B cell (primary cell): ENCODE results near the gene HOXA5. TPM values are rescaled to one million over a fixed set of nuclear protein-coding genes. Genes with fewer than 3 reads are reported as not detected.

Source experiments
- ATAC-seq: fragments of 200-7000 bp; cut with Tn5 transposase; one replicate; pipeline ENCODE4 v1.10.0; 2021; ENCODE audit warnings: low read depth, mild to moderate bottlenecking, moderate number of reproducible peaks, moderate library complexity
- CTCF ChIA-PET: fragments of 350-600 bp; sonication (Branson Sonifier 250); formaldehyde crosslinking; loops from one replicate; lab custom pipeline; 2021; ENCODE audit warnings: antibody characterized with exemption, inconsistent platforms; lab: Charles Lee
- POLR2A ChIA-PET: fragments of 350-600 bp; sonication (Branson Sonifier 250); formaldehyde crosslinking; loops from one replicate; lab custom pipeline; 2021; ENCODE audit warnings: antibody characterized with exemption; lab: Charles Lee
- DNase-seq: peaks from one replicate; pipeline ENCODE4 v3.0.0; 2013
- H2AFZ ChIP-seq: 2 replicates; pipeline ENCODE4 v1.6.1; 2012; ENCODE audit warnings: mild to moderate bottlenecking, low read depth, low read length; ENCODE audit not compliant: insufficient read depth, poor library complexity, severe bottlenecking
- H3K27ac ChIP-seq, 2 donors: 1 replicate in 1 of 2; 2 replicates in 1 of 2; pipeline ENCODE4 v1.5.1; 2012 to 2013; ENCODE audit warnings: low read length in 2 of 2, mild to moderate bottlenecking in 2 of 2, moderate library complexity in 1 of 2
- H3K27me3 ChIP-seq, 4 experiments: fragments of 200-600 bp in 1 of 4; sonication (generic) in 1 of 4; replicated peaks in 1 of 4; 1 replicate in 2 of 4; 2 replicates in 2 of 4; pipeline versions ENCODE4 v1.6.1 to v1.7.0; 2013 to 2016; ENCODE audit warnings: low read length in 3 of 4, mild to moderate bottlenecking in 2 of 4, mixed read lengths in 1 of 4, moderate library complexity in 1 of 4; ENCODE audit not compliant: insufficient read depth in 4 of 4, control insufficient read depth in 3 of 4; ENCODE audit errors: control extremely low read depth in 1 of 4
- H3K36me3 ChIP-seq, 2 experiments: replicated peaks in 1 of 2; 1 replicate in 1 of 2; 2 replicates in 1 of 2; pipeline versions ENCODE4 v1.6.1 to v1.7.1; 2013; ENCODE audit warnings: low read length in 1 of 2; ENCODE audit not compliant: insufficient read depth in 2 of 2, control insufficient read depth in 1 of 2; ENCODE audit errors: control extremely low read depth in 1 of 2, extremely low read depth in 1 of 2
- H3K4me1 ChIP-seq, 2 donors: fragments of 200-600 bp in 1 of 2; sonication (generic) in 1 of 2; 1 replicate in 1 of 2; 2 replicates in 1 of 2; pipeline versions ENCODE4 v1.5.1 to v1.6.1; 2013 to 2017; ENCODE audit warnings: low read length in 2 of 2; ENCODE audit not compliant: control insufficient read depth in 2 of 2, insufficient read depth in 2 of 2
- H3K4me2 ChIP-seq: replicated peaks from 2 replicates; pipeline ENCODE3; 2012; ENCODE audit warnings: mild to moderate bottlenecking, low read depth, low read length; ENCODE audit not compliant: poor library complexity, severe bottlenecking
- H3K4me3 ChIP-seq, 5 experiments: fragments of 200-600 bp in 1 of 5; sonication (generic) in 1 of 5; 1 replicate in 3 of 5; 2 replicates in 2 of 5; pipeline versions ENCODE4 v1.5.1 to v1.7.0; 2011 to 2016; ENCODE audit warnings: low read length in 4 of 5, mild to moderate bottlenecking in 4 of 5, low read depth in 2 of 5, control low read depth in 1 of 5, moderate library complexity in 1 of 5; ENCODE audit not compliant: insufficient read depth in 1 of 5; ENCODE audit errors: control extremely low read depth in 1 of 5, extremely low read depth in 1 of 5
- H3K79me2 ChIP-seq: fragments of 200-600 bp; sonication (generic); one replicate; pipeline ENCODE4 v1.6.0; 2016; ENCODE audit warnings: low read length; ENCODE audit not compliant: control insufficient read depth, insufficient read depth
- H3K9ac ChIP-seq: fragments of 200-600 bp; sonication (generic); 2 replicates; pipeline ENCODE4 v1.6.1; 2017; ENCODE audit warnings: mild to moderate bottlenecking, low read length, moderate library complexity
- H3K9me3 ChIP-seq, 3 donors: one replicate each; pipeline versions ENCODE4 v1.6.1 to v1.7.1; 2013; ENCODE audit warnings: low read length in 2 of 3; ENCODE audit not compliant: control insufficient read depth in 2 of 3, insufficient read depth in 1 of 3; ENCODE audit errors: control extremely low read depth in 1 of 3
- H4K20me1 ChIP-seq: 2 replicates; pipeline ENCODE4 v1.6.0; 2012; ENCODE audit warnings: mild to moderate bottlenecking, low read length; ENCODE audit not compliant: insufficient read depth, control insufficient read depth, poor library complexity, severe bottlenecking
- H3K27ac Mint-ChIP-seq: one replicate; pipeline ENCODE4 v1.8.0; 2021; ENCODE audit warnings: mixed read lengths
- H3K27me3 Mint-ChIP-seq: one replicate; pipeline ENCODE4 v1.8.0; 2021; ENCODE audit warnings: mixed read lengths
- H3K4me1 Mint-ChIP-seq: one replicate; pipeline ENCODE4 v1.8.0; 2021; ENCODE audit warnings: mixed read lengths
- H3K4me3 Mint-ChIP-seq: one replicate; pipeline ENCODE4 v1.8.0; 2021; ENCODE audit warnings: mixed read lengths
- H3K9me3 Mint-ChIP-seq: one replicate; pipeline ENCODE4 v1.8.0; 2022; ENCODE audit warnings: mixed read lengths; ENCODE audit not compliant: insufficient read depth
- CTCF ChIP-seq: fragments of 200-600 bp; IDR thresholded peaks from one replicate; pipeline ENCODE4 v1.8.0; 2022; ENCODE audit warnings: antibody characterized with exemption, mild to moderate bottlenecking
- EZH2 ChIP-seq: IDR thresholded peaks from 2 replicates; pipeline ENCODE4 v1.6.1; 2012; ENCODE audit warnings: borderline replicate concordance, low read depth, mild to moderate bottlenecking, moderate library complexity, low read length; ENCODE audit not compliant: insufficient read depth, poor library complexity, severe bottlenecking
- WGBS: methylation state at CpG from one replicate; pipeline ENCODE4 v1.1.5; 2013; ENCODE audit warnings: missing lambda C conversion rate; ENCODE audit not compliant: insufficient coverage; 5-methylcytosine and 5-hydroxymethylcytosine counted together
- intact Hi-C: fragments of 100-400 bp; cut with micrococcal nuclease; formaldehyde crosslinking; loops from one replicate; pipeline ENCODE4 v1.10.0; 2022
- polyA plus RNA-seq: library from polyadenylated mRNA; depleted of rRNA; stranded (reverse); fragments of >200 nt; gene quantifications from 2 replicates; pipeline ENCODE4 v1.2.3, GENCODE V29; 2012
- total RNA-seq, 2 donors: library from RNA; stranded (reverse); fragments of 120-200 nt in 1 of 2; gene quantifications; 1 replicate in 1 of 2; 2 replicates in 1 of 2; pipeline versions ENCODE4 v1.2.3 to v1.2.4, GENCODE V29; 2013 to 2022

Gene HOXA5
- total and polyA plus RNA-seq, 2 donors (not counting 1 experiment from before 2014, with no cell fraction given) = not detected

DNA sequence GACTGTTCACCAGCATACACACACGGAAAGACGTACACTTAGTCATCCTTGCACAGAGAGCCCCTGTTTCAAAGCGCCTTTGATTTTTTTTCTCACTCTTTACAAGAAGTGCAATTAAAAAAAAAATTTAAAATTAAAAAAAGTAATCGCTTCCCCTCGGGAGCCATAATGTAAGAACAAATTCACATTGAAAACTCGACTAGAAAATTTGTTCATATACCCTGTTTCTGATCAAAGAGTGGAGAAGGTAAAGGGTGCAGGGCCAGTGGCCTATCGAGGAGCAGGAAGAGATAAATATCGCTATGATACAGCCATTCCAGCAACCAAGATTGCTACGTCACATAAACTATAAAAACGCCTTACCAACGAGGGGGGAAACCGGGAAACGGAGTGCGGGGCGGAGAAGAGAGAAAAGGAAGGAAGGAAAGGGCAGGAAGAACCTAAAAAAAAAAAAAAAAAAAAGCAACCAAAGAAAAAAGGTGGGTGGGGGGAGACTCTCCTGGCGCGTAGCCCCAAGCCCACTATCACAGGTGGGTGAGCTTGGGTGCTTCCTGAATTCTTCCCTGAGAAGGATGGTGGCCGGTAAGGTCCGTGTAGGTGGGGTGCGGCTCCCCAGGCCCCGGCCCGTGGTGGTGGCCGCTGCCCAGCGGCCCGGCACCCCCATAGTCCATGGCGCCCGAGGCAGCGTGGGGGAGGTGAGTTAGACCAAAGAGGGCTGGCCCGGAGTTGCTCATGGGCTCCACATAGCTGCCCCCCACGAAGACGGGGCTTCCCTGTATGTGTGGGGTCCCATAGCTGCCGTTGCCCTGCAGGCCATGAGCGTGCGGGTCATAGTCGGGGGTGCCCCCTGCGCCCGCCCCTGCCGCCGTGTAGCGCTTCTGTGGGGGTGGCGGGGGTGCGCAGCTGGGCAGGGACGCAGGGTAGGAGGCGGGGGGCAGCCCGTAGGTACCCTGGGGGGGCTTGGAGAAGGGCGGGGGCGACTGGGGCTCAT lies 35.8 kb downstream of the HOXA5 start:
- no peak for DNase-seq
- Histone ChIP-seq H3K27ac (no peak overlapping the region), H4K20me1 (no peaks in the 10 kb centered on the region), H3K79me2 (no peaks in the 10 kb centered on the region), H3K9me3 (peaks cover 0 to 32% (median 0%) of the 10 kb centered on the region in 3 donors), H3K4me2 (no peak overlapping the region), H3K4me3 (no peak overlapping the region), H3K27me3 (peaks cover 0 to 31% (median 20%) of the 10 kb centered on the region in 4 experiments), H3K36me3 (no peaks in the 10 kb centered on the region), H2AFZ (no peak overlapping the region), H3K9ac (no peak overlapping the region), H3K4me1 (peaks cover 3 to 9% of the 10 kb centered on the region in 2 donors)
- CTCF ChIA-PET = no interaction called here
- intact Hi-C loops = no loop called here
- H3K9me3 Mint-ChIP-seq = no peaks in the 10 kb centered on the region
- no peak overlapping the region for H3K27ac Mint-ChIP-seq
- no peak for ATAC-seq
- H3K4me1 Mint-ChIP-seq = peaks cover 9% of the 10 kb centered on the region
- H3K27me3 Mint-ChIP-seq = peaks cover 36% of the 10 kb centered on the region
- 95% methylated on average over 29 of the region's 47 CpGs for WGBS
- TF ChIP-seq EZH2 (no peak), CTCF (no peak)
- POLR2A ChIA-PET = no interaction called here
- H3K4me3 Mint-ChIP-seq = no peak overlapping the region

- Histone ChIP-seq H3K36me3 (no peaks in the 10 kb centered on the region), H2AFZ (no peak overlapping the region), H4K20me1 (no peaks in the 10 kb centered on the region), H3K4me1 (peaks cover 10 to 17% of the 10 kb centered on the region in 2 donors), H3K4me3 (no peak overlapping the region), H3K9me3 (peaks cover 0 to 36% (median 0%) of the 10 kb centered on the region in 3 donors), H3K79me2 (no peaks in the 10 kb centered on the region), H3K27me3 (peaks cover 0 to 38% (median 27%) of the 10 kb centered on the region in 4 experiments), H3K9ac (no peak overlapping the region), H3K27ac (no peak overlapping the region), H3K4me2 (no peak overlapping the region)
- TF ChIP-seq CTCF (no peak), EZH2 (no peak)
- Mint-ChIP-seq H3K9me3 (no peaks in the 10 kb centered on the region), H3K27me3 (peaks cover 43% of the 10 kb centered on the region), H3K4me3 (no peak overlapping the region), H3K27ac (no peak overlapping the region), H3K4me1 (peaks cover 15% of the 10 kb centered on the region)
- ATAC-seq = no peak
- WGBS = 96% methylated on average over 3 of the region's 14 CpGs
- intact Hi-C loops = no loop called here
- CTCF ChIA-PET = interaction anchor here (1.0 kb wide), 1 partner anchor 33 kb away, joined by 3 read pairs; no protein-coding TSS in a partner anchor
- POLR2A ChIA-PET = no interaction called here
- DNase-seq = no peak
These were observed 36.6 kb downstream of the HOXA5 start for GRCh38 chr7:27106901-27107240.
